GM12874 (cell line): ENCODE data around the gene TBRG4.

ENCODE experiments used
- CTCF ChIP-seq: IDR thresholded peaks from 2 replicates; pipeline ENCODE4 v1.5.1; 2011; ENCODE audit warnings: low read depth, mild to moderate bottlenecking, control low read depth, low read length, moderate library complexity; ENCODE audit not compliant: insufficient read depth

The TBRG4 gene

DNA sequence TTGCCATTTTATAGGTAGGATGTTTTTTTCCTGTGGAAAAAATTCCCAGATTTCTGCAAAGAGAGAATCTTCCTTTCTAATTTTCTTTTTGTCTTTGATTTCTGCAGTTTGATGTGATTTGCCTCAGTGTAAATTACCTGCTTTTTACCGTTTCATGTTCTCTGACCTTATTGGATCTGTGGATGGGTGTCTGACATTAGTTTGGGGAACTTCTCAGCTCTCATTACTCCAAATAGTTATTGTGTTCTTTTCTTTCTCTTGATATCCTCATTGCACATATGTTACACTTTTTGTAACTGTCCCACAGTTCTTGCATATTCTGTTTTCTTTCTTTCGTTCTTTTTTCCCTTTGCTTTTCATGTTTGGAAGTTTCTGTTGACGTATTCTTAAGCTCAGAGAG is 51.2 kb downstream of the TBRG4 start:
- TF ChIP-seq CTCF: no peak

DNA sequence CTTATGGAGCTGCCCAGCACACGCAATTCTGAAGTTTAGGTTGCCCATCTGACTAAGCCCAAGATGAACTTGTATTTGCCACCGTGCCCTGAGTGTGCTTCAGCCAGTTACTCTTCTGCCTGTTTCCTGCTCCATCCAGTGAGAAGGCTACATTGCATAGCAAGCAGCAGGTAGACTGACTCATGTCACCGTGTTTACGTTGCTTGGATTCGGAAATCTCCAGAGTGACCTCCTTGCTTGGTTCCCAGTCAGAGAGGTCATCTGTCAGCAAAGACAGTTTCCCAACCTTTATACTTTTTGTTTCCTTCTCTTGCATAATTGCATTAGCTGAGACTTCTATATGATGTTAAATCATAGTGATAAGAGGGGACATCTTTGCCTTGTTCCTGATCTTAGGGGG is 53.6 kb downstream of the TBRG4 start:
- no peak for TF ChIP-seq CTCF

DNA sequence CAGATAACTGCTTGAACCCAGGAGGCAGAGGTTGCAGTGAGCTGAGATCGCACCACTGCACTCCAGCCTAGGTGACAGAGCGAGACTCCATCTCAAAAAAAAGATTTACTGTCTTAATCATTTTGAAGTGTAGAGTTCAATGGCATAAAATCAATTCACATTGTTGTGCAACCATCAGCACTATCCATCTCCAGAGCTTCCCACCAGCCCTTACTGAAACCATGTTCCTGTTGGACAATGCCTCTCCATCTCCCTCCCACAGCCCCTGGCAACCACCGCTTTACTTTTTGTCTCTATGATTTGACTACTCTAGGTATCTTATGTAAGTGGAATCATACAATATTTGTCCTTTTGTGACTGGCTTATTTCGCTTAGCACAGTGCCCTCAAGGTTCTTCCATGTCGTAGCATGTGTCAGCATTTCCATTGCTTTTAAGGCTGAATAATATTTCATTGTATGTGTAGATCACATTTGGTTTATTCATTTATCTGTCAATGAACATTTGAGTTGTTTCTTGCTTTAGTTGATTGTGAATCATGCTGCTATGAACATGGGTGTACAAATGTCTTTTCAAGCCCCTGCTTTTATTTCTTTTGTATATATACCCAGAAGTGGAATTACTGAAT is 55.8 kb downstream of the TBRG4 start:
- no peak for TF ChIP-seq CTCF

GRCh38 chr7:45055016-45055415 is 56.5 kb downstream of the TBRG4 start:
- no peak for TF ChIP-seq CTCF

GRCh38 chr7:45054442-45054841 is 57.1 kb downstream of the TBRG4 start:
- no peak for TF ChIP-seq CTCF

GRCh38 chr7:45053941-45054340 is 57.6 kb downstream of the TBRG4 start:
- no peak for TF ChIP-seq CTCF

DNA sequence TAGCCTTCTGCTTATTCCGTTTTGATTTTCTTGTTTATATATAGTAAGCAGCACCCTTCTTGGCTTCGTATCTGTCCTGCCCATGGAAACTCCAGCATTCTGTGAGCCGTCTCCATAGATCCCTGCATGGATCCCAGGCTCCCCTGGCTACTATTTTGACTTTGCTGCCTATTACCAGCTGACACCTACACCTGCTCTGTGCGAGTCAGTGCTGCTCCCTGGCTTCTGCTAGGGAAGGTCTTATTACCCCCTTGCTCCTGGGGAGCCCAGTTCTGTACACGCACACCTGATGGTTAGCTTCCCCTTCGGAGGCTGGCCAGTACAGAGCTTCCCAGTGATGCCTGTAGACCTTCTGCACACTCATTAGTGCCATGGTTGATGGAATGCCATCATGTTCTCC is 58.1 kb downstream of the TBRG4 start:
- TF ChIP-seq CTCF: no peak
